Measurements from ENCODE around the gene RNPS1.

RNPS1 gene

DNA sequence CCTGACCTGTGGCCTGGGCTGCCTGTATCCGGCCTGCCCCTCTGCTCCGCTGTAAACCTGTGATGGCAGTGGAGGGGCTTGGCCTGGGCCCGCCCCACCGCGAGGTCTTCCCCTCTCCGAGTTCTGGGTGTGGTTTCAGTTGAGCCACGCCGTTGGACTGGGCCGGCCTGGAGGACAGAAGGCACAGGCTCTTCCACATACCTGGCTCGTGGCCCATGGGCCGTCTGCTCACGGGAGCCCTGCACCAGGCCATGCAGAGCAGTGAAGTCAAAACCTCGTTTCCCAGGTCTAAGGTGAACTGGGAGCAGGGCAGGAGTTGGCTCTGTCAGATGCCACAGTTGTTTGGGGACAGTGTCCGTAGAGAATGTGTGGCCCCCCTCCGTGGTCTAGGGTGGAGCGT is 5.6 kb upstream of the RNPS1 start:
- no peak for TF ChIP-seq EZH2 (IDR thresholded peaks at IDR 0.05; ENCODE audit: borderline replicate concordance, low read depth, low read length, severe bottlenecking)
- TF ChIP-seq, protein P1, sequence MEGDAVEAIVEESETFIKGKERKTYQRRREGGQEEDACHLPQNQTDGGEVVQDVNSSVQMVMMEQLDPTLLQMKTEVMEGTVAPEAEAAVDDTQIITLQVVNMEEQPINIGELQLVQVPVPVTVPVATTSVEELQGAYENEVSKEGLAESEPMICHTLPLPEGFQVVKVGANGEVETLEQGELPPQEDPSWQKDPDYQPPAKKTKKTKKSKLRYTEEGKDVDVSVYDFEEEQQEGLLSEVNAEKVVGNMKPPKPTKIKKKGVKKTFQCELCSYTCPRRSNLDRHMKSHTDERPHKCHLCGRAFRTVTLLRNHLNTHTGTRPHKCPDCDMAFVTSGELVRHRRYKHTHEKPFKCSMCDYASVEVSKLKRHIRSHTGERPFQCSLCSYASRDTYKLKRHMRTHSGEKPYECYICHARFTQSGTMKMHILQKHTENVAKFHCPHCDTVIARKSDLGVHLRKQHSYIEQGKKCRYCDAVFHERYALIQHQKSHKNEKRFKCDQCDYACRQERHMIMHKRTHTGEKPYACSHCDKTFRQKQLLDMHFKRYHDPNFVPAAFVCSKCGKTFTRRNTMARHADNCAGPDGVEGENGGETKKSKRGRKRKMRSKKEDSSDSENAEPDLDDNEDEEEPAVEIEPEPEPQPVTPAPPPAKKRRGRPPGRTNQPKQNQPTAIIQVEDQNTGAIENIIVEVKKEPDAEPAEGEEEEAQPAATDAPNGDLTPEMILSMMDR (IDR thresholded peaks at IDR 0.05; ENCODE audit: borderline replicate concordance, extremely low read depth, low read length, poor library complexity, severe bottlenecking) = no peak
- Histone ChIP-seq H3K4me2 (ENCODE audit: insufficient read depth, low read length) (no peak overlapping the region), H3K4me1 (ENCODE audit: insufficient read depth, low read length) (peaks cover 16% of the 10 kb centered on the region), H4K20me1 (ENCODE audit: insufficient read depth, low read length) (peaks cover 26% of the 10 kb centered on the region), H3K4me3 (ENCODE audit: low read depth in 1 of 2, low read length in 2 of 2) (no peak overlapping the region), H3K79me2 (ENCODE audit: insufficient read depth, low read length) (peaks cover 17% of the 10 kb centered on the region), H3K36me3 (ENCODE audit: insufficient read depth, low read length) (no peaks in the 10 kb centered on the region), H3K9me3 (ENCODE audit: insufficient read depth, low read length, severe bottlenecking) (no peaks in the 10 kb centered on the region), H3K9ac (ENCODE audit: low read depth, low read length) (no peak overlapping the region), H3K27ac (ENCODE audit: low read length) (no peak overlapping the region), H2AFZ (ENCODE audit: low read depth, low read length) (no peak overlapping the region), H3K27me3 (ENCODE audit: insufficient read depth, low read length, poor library complexity) (no peaks in the 10 kb centered on the region)
- no peak for DNase-seq
- ATAC-seq (ENCODE audit: insufficient read depth, low read depth) = no peak

DNA sequence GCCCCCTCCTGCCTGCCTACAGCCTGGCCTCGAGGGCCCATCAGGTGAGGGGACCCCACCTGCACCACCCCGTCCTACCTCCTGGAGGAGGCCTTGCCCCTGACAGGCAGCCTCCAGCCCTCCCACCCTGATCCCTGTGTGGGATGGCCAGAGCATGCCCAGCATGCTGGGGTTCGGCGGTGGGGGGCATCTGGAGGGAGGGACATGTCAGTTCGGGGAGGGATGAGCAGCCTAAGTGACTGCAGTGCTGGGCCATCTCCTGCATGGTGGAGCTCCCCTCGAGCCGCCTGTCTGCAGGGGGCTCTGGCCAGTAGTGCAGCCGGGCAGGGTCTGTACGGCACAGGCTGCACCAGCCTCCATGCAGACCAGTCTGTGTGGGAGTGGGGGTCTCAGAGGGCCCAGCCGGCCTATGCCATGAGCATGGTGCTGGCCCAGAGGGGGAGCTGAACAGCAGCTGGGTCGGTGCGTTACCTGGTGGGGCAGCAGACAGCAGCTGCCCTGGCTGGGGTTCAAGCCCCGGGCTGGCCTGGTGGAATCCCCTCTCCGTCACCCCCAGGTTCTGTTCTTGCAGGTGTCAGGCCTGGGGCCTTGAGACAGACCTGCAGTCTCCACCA is 4.0 kb upstream of the RNPS1 start:
- no peak for DNase-seq
- ATAC-seq (ENCODE audit: insufficient read depth, low read depth) = no peak
- Histone ChIP-seq H3K4me1 (ENCODE audit: insufficient read depth, low read length) (peaks cover 17% of the 10 kb centered on the region), H3K4me2 (ENCODE audit: insufficient read depth, low read length) (no peak overlapping the region), H3K27ac (ENCODE audit: low read length) (no peak overlapping the region), H3K4me3 (ENCODE audit: low read depth in 1 of 2, low read length in 2 of 2) (no peak overlapping the region), H3K36me3 (ENCODE audit: insufficient read depth, low read length) (peaks cover under 1% of the 10 kb centered on the region; the same call in 1 of the 2 replicates), H3K9me3 (ENCODE audit: insufficient read depth, low read length, severe bottlenecking) (no peaks in the 10 kb centered on the region), H3K27me3 (ENCODE audit: insufficient read depth, low read length, poor library complexity) (no peaks in the 10 kb centered on the region), H3K9ac (ENCODE audit: low read depth, low read length) (no peak overlapping the region), H3K79me2 (ENCODE audit: insufficient read depth, low read length) (peaks cover 26% of the 10 kb centered on the region), H2AFZ (ENCODE audit: low read depth, low read length) (no peak overlapping the region), H4K20me1 (ENCODE audit: insufficient read depth, low read length) (peaks cover 32% of the 10 kb centered on the region)
- TF ChIP-seq, protein P1 (IDR thresholded peaks at IDR 0.05; ENCODE audit: borderline replicate concordance, extremely low read depth, low read length, poor library complexity, severe bottlenecking) = no peak
- no peak for TF ChIP-seq EZH2 (IDR thresholded peaks at IDR 0.05; ENCODE audit: borderline replicate concordance, low read depth, low read length, severe bottlenecking)

DNA sequence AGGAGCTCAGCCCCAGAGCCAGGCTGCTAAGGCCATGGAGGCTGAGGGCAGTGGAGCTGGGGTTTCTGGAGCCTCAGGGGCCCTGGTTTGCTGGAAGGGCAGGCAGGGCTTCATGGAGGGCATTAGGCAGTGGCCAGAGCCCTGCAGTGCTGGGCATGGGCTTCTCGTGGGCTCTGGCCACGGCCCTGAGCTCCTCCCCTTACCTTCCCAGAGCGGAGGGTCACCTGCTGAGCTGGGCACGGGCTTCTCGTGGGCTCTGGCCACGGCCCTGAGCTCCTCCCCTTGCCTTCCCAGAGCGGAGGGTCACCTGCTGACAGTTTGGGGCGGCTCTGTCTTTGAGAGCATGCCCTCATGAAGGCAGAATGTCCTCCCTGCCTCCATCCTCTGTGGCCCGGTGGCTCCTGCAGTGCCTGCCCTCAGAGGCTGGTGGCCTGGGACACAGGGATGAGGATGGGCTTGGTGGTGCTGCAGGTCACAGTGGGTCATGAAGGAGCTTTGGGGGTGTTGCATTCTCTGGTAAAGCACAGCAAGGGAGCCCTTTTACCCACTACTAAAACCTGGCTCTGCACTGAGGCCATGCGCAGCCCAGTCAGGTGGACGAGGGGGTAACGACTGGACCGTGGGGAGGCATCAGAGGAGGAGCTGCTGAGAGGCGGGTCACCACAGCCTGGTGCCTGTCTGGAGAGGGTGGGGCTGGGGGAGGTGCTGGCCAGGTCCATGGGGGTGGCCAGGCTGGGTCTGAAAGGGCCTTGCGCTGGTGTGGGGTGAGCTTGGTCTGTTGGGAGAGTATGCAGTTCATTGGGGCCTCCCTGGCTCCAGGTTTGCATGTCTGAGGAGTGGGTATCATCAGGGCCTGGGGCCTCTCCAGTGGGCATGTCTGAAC is 2.9 kb upstream of the RNPS1 start:
- Histone ChIP-seq H3K4me3 (ENCODE audit: low read depth in 1 of 2, low read length in 2 of 2) (no peak overlapping the region), H4K20me1 (ENCODE audit: insufficient read depth, low read length) (peaks cover 41% of the 10 kb centered on the region), H3K79me2 (ENCODE audit: insufficient read depth, low read length) (peaks cover 38% of the 10 kb centered on the region), H3K4me1 (ENCODE audit: insufficient read depth, low read length) (peaks cover 27% of the 10 kb centered on the region), H3K27me3 (ENCODE audit: insufficient read depth, low read length, poor library complexity) (no peaks in the 10 kb centered on the region), H3K9ac (ENCODE audit: low read depth, low read length) (no peak overlapping the region), H3K36me3 (ENCODE audit: insufficient read depth, low read length) (peaks cover 11% of the 10 kb centered on the region), H3K9me3 (ENCODE audit: insufficient read depth, low read length, severe bottlenecking) (no peaks in the 10 kb centered on the region), H3K27ac (ENCODE audit: low read length) (no peak overlapping the region), H3K4me2 (ENCODE audit: insufficient read depth, low read length) (peak overlapping the region; percentile 79; the same call in 1 of the 2 replicates), H2AFZ (ENCODE audit: low read depth, low read length) (no peak overlapping the region)
- TF ChIP-seq EZH2 (IDR thresholded peaks at IDR 0.05; ENCODE audit: borderline replicate concordance, low read depth, low read length, severe bottlenecking) = no peak
- TF ChIP-seq, protein P1 (IDR thresholded peaks at IDR 0.05; ENCODE audit: borderline replicate concordance, extremely low read depth, low read length, poor library complexity, severe bottlenecking) = no peak
- ATAC-seq (ENCODE audit: insufficient read depth, low read depth) = no peak
- DNase-seq = no peak

All from DND-41 (cell line).